Mammary epithelial cell (primary cell): ENCODE measurements around the gene TIMM23B.
"Not testable (repeated sequence)": the region's sequence is repeated elsewhere in the genome, so short reads cannot be mapped to it uniquely, and the experiment has no call there.

Experiments used
- EZH2 ChIP-seq: IDR thresholded peaks from 2 replicates; pipeline ENCODE4 v1.6.1; 2012; ENCODE audit warnings: low read length, inconsistent platforms, borderline replicate concordance
- TF ChIP-seq, protein P1 (sequence below), 2 donors: IDR thresholded peaks in 1 of 2; conservative IDR thresholded peaks in 1 of 2; 2 replicates each; pipeline ENCODE4 v1.5.1; 2011 to 2012; ENCODE audit warnings: inconsistent platforms in 2 of 2, low read length in 2 of 2, mild to moderate bottlenecking in 2 of 2, control low read depth in 1 of 2, low read depth in 1 of 2; ENCODE audit not compliant: insufficient read depth in 1 of 2; ENCODE audit errors: extremely low read depth in 1 of 2

DNA sequence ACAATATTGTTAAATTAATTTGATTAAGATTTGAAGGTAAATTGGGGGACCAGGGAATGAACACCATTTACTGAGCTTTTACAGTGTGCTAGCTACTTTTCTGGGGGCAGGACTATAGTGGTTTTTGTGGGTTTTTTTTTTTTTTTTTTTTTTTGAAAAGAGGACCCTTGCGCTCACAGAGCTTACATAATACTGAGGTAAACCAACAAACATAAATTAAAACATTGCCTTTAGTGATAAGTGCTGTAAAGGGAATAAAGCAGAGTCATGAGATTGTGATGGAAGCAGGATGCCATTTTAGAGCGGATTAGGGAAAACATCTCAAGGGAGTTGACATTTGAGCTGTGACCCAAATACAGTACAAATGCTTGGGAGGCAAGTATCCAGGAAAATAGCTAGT, 1.8 kb downstream of the TIMM23B start:
- TF ChIP-seq, protein P1, sequence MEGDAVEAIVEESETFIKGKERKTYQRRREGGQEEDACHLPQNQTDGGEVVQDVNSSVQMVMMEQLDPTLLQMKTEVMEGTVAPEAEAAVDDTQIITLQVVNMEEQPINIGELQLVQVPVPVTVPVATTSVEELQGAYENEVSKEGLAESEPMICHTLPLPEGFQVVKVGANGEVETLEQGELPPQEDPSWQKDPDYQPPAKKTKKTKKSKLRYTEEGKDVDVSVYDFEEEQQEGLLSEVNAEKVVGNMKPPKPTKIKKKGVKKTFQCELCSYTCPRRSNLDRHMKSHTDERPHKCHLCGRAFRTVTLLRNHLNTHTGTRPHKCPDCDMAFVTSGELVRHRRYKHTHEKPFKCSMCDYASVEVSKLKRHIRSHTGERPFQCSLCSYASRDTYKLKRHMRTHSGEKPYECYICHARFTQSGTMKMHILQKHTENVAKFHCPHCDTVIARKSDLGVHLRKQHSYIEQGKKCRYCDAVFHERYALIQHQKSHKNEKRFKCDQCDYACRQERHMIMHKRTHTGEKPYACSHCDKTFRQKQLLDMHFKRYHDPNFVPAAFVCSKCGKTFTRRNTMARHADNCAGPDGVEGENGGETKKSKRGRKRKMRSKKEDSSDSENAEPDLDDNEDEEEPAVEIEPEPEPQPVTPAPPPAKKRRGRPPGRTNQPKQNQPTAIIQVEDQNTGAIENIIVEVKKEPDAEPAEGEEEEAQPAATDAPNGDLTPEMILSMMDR (conservative IDR thresholded peaks at IDR 0.05 in 1 of 2, IDR thresholded peaks at IDR 0.05 in 1 of 2; ENCODE audit: extremely low read depth in 1 of 2, insufficient read depth in 1 of 2, low read depth in 1 of 2, low read length in 2 of 2), result not testable (repeated sequence)
- TF ChIP-seq EZH2, result not testable (repeated sequence)
